B cell (primary cell): Measurements from ENCODE around the gene GRK5. TPM values are rescaled to one million over a fixed set of nuclear protein-coding genes. Genes with fewer than 3 reads are reported as not detected.

ENCODE experiments used
- ATAC-seq: fragments of 200-7000 bp; cut with Tn5 transposase; one replicate; pipeline ENCODE4 v1.10.0; 2021; ENCODE audit warnings: low read depth, mild to moderate bottlenecking, moderate number of reproducible peaks, moderate library complexity
- CTCF ChIA-PET: fragments of 350-600 bp; sonication (Branson Sonifier 250); formaldehyde crosslinking; loops from one replicate; lab custom pipeline; 2021; ENCODE audit warnings: antibody characterized with exemption, inconsistent platforms; lab: Charles Lee
- POLR2A ChIA-PET: fragments of 350-600 bp; sonication (Branson Sonifier 250); formaldehyde crosslinking; loops from one replicate; lab custom pipeline; 2021; ENCODE audit warnings: antibody characterized with exemption; lab: Charles Lee
- DNase-seq: peaks from one replicate; pipeline ENCODE4 v3.0.0; 2013
- H2AFZ ChIP-seq: 2 replicates; pipeline ENCODE4 v1.6.1; 2012; ENCODE audit warnings: mild to moderate bottlenecking, low read depth, low read length; ENCODE audit not compliant: insufficient read depth, poor library complexity, severe bottlenecking
- H3K27ac ChIP-seq, 2 donors: 1 replicate in 1 of 2; 2 replicates in 1 of 2; pipeline ENCODE4 v1.5.1; 2012 to 2013; ENCODE audit warnings: low read length in 2 of 2, mild to moderate bottlenecking in 2 of 2, moderate library complexity in 1 of 2
- H3K27me3 ChIP-seq, 4 experiments: fragments of 200-600 bp in 1 of 4; sonication (generic) in 1 of 4; replicated peaks in 1 of 4; 1 replicate in 2 of 4; 2 replicates in 2 of 4; pipeline versions ENCODE4 v1.6.1 to v1.7.0; 2013 to 2016; ENCODE audit warnings: low read length in 3 of 4, mild to moderate bottlenecking in 2 of 4, mixed read lengths in 1 of 4, moderate library complexity in 1 of 4; ENCODE audit not compliant: insufficient read depth in 4 of 4, control insufficient read depth in 3 of 4; ENCODE audit errors: control extremely low read depth in 1 of 4
- H3K36me3 ChIP-seq, 2 experiments: replicated peaks in 1 of 2; 1 replicate in 1 of 2; 2 replicates in 1 of 2; pipeline versions ENCODE4 v1.6.1 to v1.7.1; 2013; ENCODE audit warnings: low read length in 1 of 2; ENCODE audit not compliant: insufficient read depth in 2 of 2, control insufficient read depth in 1 of 2; ENCODE audit errors: control extremely low read depth in 1 of 2, extremely low read depth in 1 of 2
- H3K4me1 ChIP-seq, 2 donors: fragments of 200-600 bp in 1 of 2; sonication (generic) in 1 of 2; 1 replicate in 1 of 2; 2 replicates in 1 of 2; pipeline versions ENCODE4 v1.5.1 to v1.6.1; 2013 to 2017; ENCODE audit warnings: low read length in 2 of 2; ENCODE audit not compliant: control insufficient read depth in 2 of 2, insufficient read depth in 2 of 2
- H3K4me2 ChIP-seq: replicated peaks from 2 replicates; pipeline ENCODE3; 2012; ENCODE audit warnings: mild to moderate bottlenecking, low read depth, low read length; ENCODE audit not compliant: poor library complexity, severe bottlenecking
- H3K4me3 ChIP-seq, 5 experiments: fragments of 200-600 bp in 1 of 5; sonication (generic) in 1 of 5; 1 replicate in 3 of 5; 2 replicates in 2 of 5; pipeline versions ENCODE4 v1.5.1 to v1.7.0; 2011 to 2016; ENCODE audit warnings: low read length in 4 of 5, mild to moderate bottlenecking in 4 of 5, low read depth in 2 of 5, control low read depth in 1 of 5, moderate library complexity in 1 of 5; ENCODE audit not compliant: insufficient read depth in 1 of 5; ENCODE audit errors: control extremely low read depth in 1 of 5, extremely low read depth in 1 of 5
- H3K79me2 ChIP-seq: fragments of 200-600 bp; sonication (generic); one replicate; pipeline ENCODE4 v1.6.0; 2016; ENCODE audit warnings: low read length; ENCODE audit not compliant: control insufficient read depth, insufficient read depth
- H3K9ac ChIP-seq: fragments of 200-600 bp; sonication (generic); 2 replicates; pipeline ENCODE4 v1.6.1; 2017; ENCODE audit warnings: mild to moderate bottlenecking, low read length, moderate library complexity
- H3K9me3 ChIP-seq, 3 donors: one replicate each; pipeline versions ENCODE4 v1.6.1 to v1.7.1; 2013; ENCODE audit warnings: low read length in 2 of 3; ENCODE audit not compliant: control insufficient read depth in 2 of 3, insufficient read depth in 1 of 3; ENCODE audit errors: control extremely low read depth in 1 of 3
- H4K20me1 ChIP-seq: 2 replicates; pipeline ENCODE4 v1.6.0; 2012; ENCODE audit warnings: mild to moderate bottlenecking, low read length; ENCODE audit not compliant: insufficient read depth, control insufficient read depth, poor library complexity, severe bottlenecking
- H3K27ac Mint-ChIP-seq: one replicate; pipeline ENCODE4 v1.8.0; 2021; ENCODE audit warnings: mixed read lengths
- H3K27me3 Mint-ChIP-seq: one replicate; pipeline ENCODE4 v1.8.0; 2021; ENCODE audit warnings: mixed read lengths
- H3K4me1 Mint-ChIP-seq: one replicate; pipeline ENCODE4 v1.8.0; 2021; ENCODE audit warnings: mixed read lengths
- H3K4me3 Mint-ChIP-seq: one replicate; pipeline ENCODE4 v1.8.0; 2021; ENCODE audit warnings: mixed read lengths
- H3K9me3 Mint-ChIP-seq: one replicate; pipeline ENCODE4 v1.8.0; 2022; ENCODE audit warnings: mixed read lengths; ENCODE audit not compliant: insufficient read depth
- EZH2 ChIP-seq: IDR thresholded peaks from 2 replicates; pipeline ENCODE4 v1.6.1; 2012; ENCODE audit warnings: borderline replicate concordance, low read depth, mild to moderate bottlenecking, moderate library complexity, low read length; ENCODE audit not compliant: insufficient read depth, poor library complexity, severe bottlenecking
- WGBS: methylation state at CpG from one replicate; pipeline ENCODE4 v1.1.5; 2013; ENCODE audit warnings: missing lambda C conversion rate; ENCODE audit not compliant: insufficient coverage; 5-methylcytosine and 5-hydroxymethylcytosine counted together
- intact Hi-C: fragments of 100-400 bp; cut with micrococcal nuclease; formaldehyde crosslinking; loops from one replicate; pipeline ENCODE4 v1.10.0; 2022
- polyA plus RNA-seq: library from polyadenylated mRNA; depleted of rRNA; stranded (reverse); fragments of >200 nt; gene quantifications from 2 replicates; pipeline ENCODE4 v1.2.3, GENCODE V29; 2012
- total RNA-seq, 2 donors: library from RNA; stranded (reverse); fragments of 120-200 nt in 1 of 2; gene quantifications; 1 replicate in 1 of 2; 2 replicates in 1 of 2; pipeline versions ENCODE4 v1.2.3 to v1.2.4, GENCODE V29; 2013 to 2022
- TF ChIP-seq, protein P1 (sequence below): fragments of 200-600 bp; IDR thresholded peaks from one replicate; pipeline ENCODE4 v1.8.0; 2022; ENCODE audit warnings: antibody characterized with exemption, mild to moderate bottlenecking

The GRK5 gene
- total and polyA plus RNA-seq, 2 donors (not counting 1 experiment from before 2014, with no cell fraction given), result 21.9 to 54.8 TPM

DNA sequence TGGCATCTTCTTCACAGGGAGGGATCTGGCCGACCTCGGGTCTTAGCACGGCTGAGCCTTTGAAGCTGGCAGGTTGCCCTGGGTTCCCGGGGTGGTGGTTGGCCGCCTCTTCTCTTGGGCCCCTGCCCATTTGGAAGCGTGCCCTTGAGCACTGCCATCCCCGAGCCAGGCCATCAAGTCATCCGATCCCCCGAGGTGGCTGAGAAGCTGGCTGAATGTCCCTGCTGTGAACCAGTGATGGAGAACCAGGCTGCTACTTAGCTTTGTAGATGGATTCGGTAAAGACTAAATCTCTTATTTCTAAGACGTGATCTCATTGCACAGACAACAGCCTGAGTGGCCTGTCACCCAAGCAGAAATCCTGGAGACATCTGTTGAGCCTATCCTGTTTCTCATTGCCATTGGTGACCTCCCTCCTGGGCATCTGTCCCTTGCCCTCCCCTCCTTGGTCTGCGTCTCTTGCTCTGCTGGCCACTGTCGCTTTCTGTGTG is 74.3 kb downstream of the GRK5 start:
- H3K27me3 Mint-ChIP-seq, result no peaks in the 10 kb centered on the region
- Histone ChIP-seq H4K20me1 (no peaks in the 10 kb centered on the region), H3K27ac (no peak overlapping the region), H3K27me3 (no peaks in the 10 kb centered on the region), H3K79me2 (peaks cover 96% of the 10 kb centered on the region), H3K4me3 (no peak overlapping the region), H2AFZ (no peak overlapping the region), H3K9ac (no peak overlapping the region), H3K9me3 (no peaks in the 10 kb centered on the region), H3K36me3 (no peaks in the 10 kb centered on the region), H3K4me2 (no peak overlapping the region), H3K4me1 (peaks cover 41 to 55% of the 10 kb centered on the region in 2 donors)
- TF ChIP-seq EZH2, result no peak
- TF ChIP-seq, protein P1, sequence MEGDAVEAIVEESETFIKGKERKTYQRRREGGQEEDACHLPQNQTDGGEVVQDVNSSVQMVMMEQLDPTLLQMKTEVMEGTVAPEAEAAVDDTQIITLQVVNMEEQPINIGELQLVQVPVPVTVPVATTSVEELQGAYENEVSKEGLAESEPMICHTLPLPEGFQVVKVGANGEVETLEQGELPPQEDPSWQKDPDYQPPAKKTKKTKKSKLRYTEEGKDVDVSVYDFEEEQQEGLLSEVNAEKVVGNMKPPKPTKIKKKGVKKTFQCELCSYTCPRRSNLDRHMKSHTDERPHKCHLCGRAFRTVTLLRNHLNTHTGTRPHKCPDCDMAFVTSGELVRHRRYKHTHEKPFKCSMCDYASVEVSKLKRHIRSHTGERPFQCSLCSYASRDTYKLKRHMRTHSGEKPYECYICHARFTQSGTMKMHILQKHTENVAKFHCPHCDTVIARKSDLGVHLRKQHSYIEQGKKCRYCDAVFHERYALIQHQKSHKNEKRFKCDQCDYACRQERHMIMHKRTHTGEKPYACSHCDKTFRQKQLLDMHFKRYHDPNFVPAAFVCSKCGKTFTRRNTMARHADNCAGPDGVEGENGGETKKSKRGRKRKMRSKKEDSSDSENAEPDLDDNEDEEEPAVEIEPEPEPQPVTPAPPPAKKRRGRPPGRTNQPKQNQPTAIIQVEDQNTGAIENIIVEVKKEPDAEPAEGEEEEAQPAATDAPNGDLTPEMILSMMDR, result no peak
- H3K4me1 Mint-ChIP-seq, result peaks cover 73% of the 10 kb centered on the region
- ChIA-PET POLR2A (no interaction called here), CTCF (interaction anchor here (1.5 to 1.9 kb wide), 2 partner anchors 8 to 72 kb away, joined by 3 to 5 read pairs; no protein-coding TSS in a partner anchor)
- 94% methylated on average over 13 of the region's 13 CpGs for WGBS
- DNase-seq, result no peak
- H3K27ac Mint-ChIP-seq, result peak overlapping the region; percentile 63
- intact Hi-C loops, result no loop called here
- ATAC-seq, result no peak
- H3K9me3 Mint-ChIP-seq, result no peaks in the 10 kb centered on the region
- no peak overlapping the region for H3K4me3 Mint-ChIP-seq

- no peak overlapping the region for H3K4me3 Mint-ChIP-seq
These were observed 75.1 kb downstream of the GRK5 start for GRCh38 chr10:119282446-119282845.

More at GRCh38 chr10:119282446-119282845, 75.1 kb downstream of the GRK5 start:
- H3K9ac ChIP-seq, result no peak overlapping the region
- Mint-ChIP-seq H3K9me3 (no peaks in the 10 kb centered on the region), H3K27me3 (no peaks in the 10 kb centered on the region), H3K4me1 (peaks cover 75% of the 10 kb centered on the region), H3K27ac (peak overlapping the region; percentile 73)
- no peak overlapping the region for H3K4me2 ChIP-seq
- TF ChIP-seq, protein P1, result no peak
- no peak for TF ChIP-seq EZH2
- H3K4me1 ChIP-seq, result peaks cover 41 to 57% of the 10 kb centered on the region in 2 donors
- H3K36me3 ChIP-seq, result no peaks in the 10 kb centered on the region
- POLR2A ChIA-PET, result interaction anchor here (0.6 to 2.5 kb wide), 2 partner anchors 13 to 158 kb away, joined by 5 to 14 read pairs; no protein-coding TSS in a partner anchor
- no peak overlapping the region for H2AFZ ChIP-seq
- H3K27me3 ChIP-seq, result no peaks in the 10 kb centered on the region
- peaks cover 96% of the 10 kb centered on the region for H3K79me2 ChIP-seq
- no peaks in the 10 kb centered on the region for H3K9me3 ChIP-seq
- no peak overlapping the region for H3K27ac ChIP-seq
- CTCF ChIA-PET, result interaction anchor here (0.6 to 3.2 kb wide), 6 partner anchors 9 to 263 kb away, joined by 3 to 11 read pairs (median 4); no protein-coding TSS in a partner anchor
- ATAC-seq (no peak), DNase-seq (no peak)
- intact Hi-C loops, result no loop called here
- H3K4me3 ChIP-seq, result no peak overlapping the region
- WGBS, result 98% methylated on average over 9 of the region's 9 CpGs
- H4K20me1 ChIP-seq, result no peaks in the 10 kb centered on the region
